ENCODE results near the gene SPOP.

SPOP gene

GRCh38 chr17:49621946-49622529, 55.9 kb downstream of the SPOP start:
- peaks cover 37% of the 10 kb centered on the region for H3K36me3 Mint-ChIP-seq (ENCODE audit: low read depth)
- H3K4me1 Mint-ChIP-seq (ENCODE audit: low read depth), result peaks cover 18% of the 10 kb centered on the region
- no peaks in the 10 kb centered on the region for H3K9me3 Mint-ChIP-seq
- H3K4me3 Mint-ChIP-seq, result no peak overlapping the region
- no peaks in the 10 kb centered on the region for H3K27me3 Mint-ChIP-seq
- H3K27ac Mint-ChIP-seq, result no peak overlapping the region

- no peak overlapping the region for H3K27ac Mint-ChIP-seq
- no peak overlapping the region for H3K4me3 Mint-ChIP-seq
- no peaks in the 10 kb centered on the region for H3K9me3 Mint-ChIP-seq
- H3K4me1 Mint-ChIP-seq (ENCODE audit: low read depth), result peaks cover 21% of the 10 kb centered on the region
- H3K36me3 Mint-ChIP-seq (ENCODE audit: low read depth), result peaks cover 44% of the 10 kb centered on the region
- H3K27me3 Mint-ChIP-seq, result no peaks in the 10 kb centered on the region
These were observed 56.5 kb downstream of the SPOP start for GRCh38 chr17:49621420-49621819.

GRCh38 chr17:49618028-49618611, 59.8 kb downstream of the SPOP start:
- Mint-ChIP-seq H3K4me3 (no peak overlapping the region), H3K9me3 (no peaks in the 10 kb centered on the region), H3K4me1 (ENCODE audit: low read depth) (peaks cover 29% of the 10 kb centered on the region), H3K36me3 (ENCODE audit: low read depth) (peaks cover 58% of the 10 kb centered on the region), H3K27ac (peak overlapping the region; percentile 64), H3K27me3 (no peaks in the 10 kb centered on the region)

GRCh38 chr17:49616601-49617131, 61.2 kb downstream of the SPOP start:
- Mint-ChIP-seq H3K27ac (no peak overlapping the region), H3K27me3 (no peaks in the 10 kb centered on the region), H3K36me3 (ENCODE audit: low read depth) (peaks cover 56% of the 10 kb centered on the region), H3K4me1 (ENCODE audit: low read depth) (peaks cover 29% of the 10 kb centered on the region), H3K9me3 (no peaks in the 10 kb centered on the region), H3K4me3 (no peak overlapping the region)

- H3K4me1 Mint-ChIP-seq (ENCODE audit: low read depth), result peaks cover 29% of the 10 kb centered on the region
- H3K9me3 Mint-ChIP-seq, result no peaks in the 10 kb centered on the region
- no peaks in the 10 kb centered on the region for H3K27me3 Mint-ChIP-seq
- no peak overlapping the region for H3K27ac Mint-ChIP-seq
- H3K36me3 Mint-ChIP-seq (ENCODE audit: low read depth), result peaks cover 57% of the 10 kb centered on the region
- no peak overlapping the region for H3K4me3 Mint-ChIP-seq
These were observed 61.8 kb downstream of the SPOP start for GRCh38 chr17:49616086-49616485.

- no peak overlapping the region for H3K27ac Mint-ChIP-seq
- no peaks in the 10 kb centered on the region for H3K27me3 Mint-ChIP-seq
- peaks cover 16% of the 10 kb centered on the region for H3K4me1 Mint-ChIP-seq (ENCODE audit: low read depth)
- H3K4me3 Mint-ChIP-seq, result no peak overlapping the region
- peaks cover 57% of the 10 kb centered on the region for H3K36me3 Mint-ChIP-seq (ENCODE audit: low read depth)
- H3K9me3 Mint-ChIP-seq, result no peaks in the 10 kb centered on the region
These were observed 64.6 kb downstream of the SPOP start for GRCh38 chr17:49613182-49613800.

- H3K4me3 Mint-ChIP-seq, result no peak overlapping the region
- H3K27ac Mint-ChIP-seq, result no peak overlapping the region
- H3K27me3 Mint-ChIP-seq, result no peaks in the 10 kb centered on the region
- H3K9me3 Mint-ChIP-seq, result no peaks in the 10 kb centered on the region
- H3K4me1 Mint-ChIP-seq (ENCODE audit: low read depth), result peaks cover 11% of the 10 kb centered on the region
- peaks cover 52% of the 10 kb centered on the region for H3K36me3 Mint-ChIP-seq (ENCODE audit: low read depth)
These were observed 65.2 kb downstream of the SPOP start for GRCh38 chr17:49612726-49613125.

- peaks cover 51% of the 10 kb centered on the region for H3K36me3 Mint-ChIP-seq (ENCODE audit: low read depth)
- no peaks in the 10 kb centered on the region for H3K9me3 Mint-ChIP-seq
- no peak overlapping the region for H3K27ac Mint-ChIP-seq
- H3K4me3 Mint-ChIP-seq, result no peak overlapping the region
- peaks cover 4% of the 10 kb centered on the region for H3K4me1 Mint-ChIP-seq (ENCODE audit: low read depth)
- H3K27me3 Mint-ChIP-seq, result no peaks in the 10 kb centered on the region
These were observed 66.9 kb downstream of the SPOP start for GRCh38 chr17:49610883-49611584.

- Mint-ChIP-seq H3K4me1 (ENCODE audit: low read depth) (no peaks in the 10 kb centered on the region), H3K4me3 (no peak overlapping the region), H3K27ac (no peak overlapping the region), H3K36me3 (ENCODE audit: low read depth) (peaks cover 62% of the 10 kb centered on the region), H3K27me3 (no peaks in the 10 kb centered on the region), H3K9me3 (no peaks in the 10 kb centered on the region)
These were observed 73.5 kb downstream of the SPOP start for GRCh38 chr17:49604314-49604869.

GRCh38 chr17:49603720-49604119, 74.2 kb downstream of the SPOP start:
- no peak overlapping the region for H3K27ac Mint-ChIP-seq
- H3K36me3 Mint-ChIP-seq (ENCODE audit: low read depth), result peaks cover 63% of the 10 kb centered on the region
- H3K4me1 Mint-ChIP-seq (ENCODE audit: low read depth), result no peaks in the 10 kb centered on the region
- no peaks in the 10 kb centered on the region for H3K27me3 Mint-ChIP-seq
- H3K9me3 Mint-ChIP-seq, result no peaks in the 10 kb centered on the region
- H3K4me3 Mint-ChIP-seq, result no peak overlapping the region

- no peaks in the 10 kb centered on the region for H3K27me3 Mint-ChIP-seq
- H3K9me3 Mint-ChIP-seq, result no peaks in the 10 kb centered on the region
- no peak overlapping the region for H3K27ac Mint-ChIP-seq
- no peak overlapping the region for H3K4me3 Mint-ChIP-seq
- no peaks in the 10 kb centered on the region for H3K4me1 Mint-ChIP-seq (ENCODE audit: low read depth)
- peaks cover 65% of the 10 kb centered on the region for H3K36me3 Mint-ChIP-seq (ENCODE audit: low read depth)
These were observed 74.7 kb downstream of the SPOP start for GRCh38 chr17:49603238-49603637.

- Mint-ChIP-seq H3K9me3 (no peaks in the 10 kb centered on the region), H3K27ac (no peak overlapping the region), H3K4me3 (no peak overlapping the region), H3K27me3 (no peaks in the 10 kb centered on the region), H3K4me1 (ENCODE audit: low read depth) (no peaks in the 10 kb centered on the region), H3K36me3 (ENCODE audit: low read depth) (peaks cover 69% of the 10 kb centered on the region)
These were observed 75.1 kb downstream of the SPOP start for GRCh38 chr17:49602783-49603182.

GRCh38 chr17:49600949-49601348, 76.9 kb downstream of the SPOP start:
- Mint-ChIP-seq H3K27me3 (no peaks in the 10 kb centered on the region), H3K27ac (no peak overlapping the region), H3K36me3 (ENCODE audit: low read depth) (peaks cover 76% of the 10 kb centered on the region), H3K4me3 (no peak overlapping the region), H3K4me1 (ENCODE audit: low read depth) (no peaks in the 10 kb centered on the region), H3K9me3 (no peaks in the 10 kb centered on the region)

- H3K27me3 Mint-ChIP-seq, result no peaks in the 10 kb centered on the region
- no peak overlapping the region for H3K4me3 Mint-ChIP-seq
- no peak overlapping the region for H3K27ac Mint-ChIP-seq
- H3K36me3 Mint-ChIP-seq (ENCODE audit: low read depth), result peaks cover 68% of the 10 kb centered on the region
- no peaks in the 10 kb centered on the region for H3K9me3 Mint-ChIP-seq
- H3K4me1 Mint-ChIP-seq (ENCODE audit: low read depth), result no peaks in the 10 kb centered on the region
These were observed 79.0 kb downstream of the SPOP start for GRCh38 chr17:49598918-49599317.
